IPS-18a (cell line): ENCODE results near the gene TBC1D1.

Experiments
- H3K27ac ChIP-seq: one replicate; pipeline ENCODE4 v1.5.1; 2013; ENCODE audit warnings: low read length
- H3K27me3 ChIP-seq: one replicate; pipeline ENCODE4 v1.6.1; 2013; ENCODE audit warnings: mild to moderate bottlenecking, low read length; ENCODE audit not compliant: control insufficient read depth, insufficient read depth
- H3K36me3 ChIP-seq: one replicate; pipeline ENCODE4 v1.6.1; 2013; ENCODE audit warnings: low read depth, low read length; ENCODE audit not compliant: control insufficient read depth
- H3K4me1 ChIP-seq: one replicate; pipeline ENCODE4 v1.6.1; 2013; ENCODE audit warnings: low read depth, low read length; ENCODE audit not compliant: control insufficient read depth
- H3K4me3 ChIP-seq: one replicate; pipeline ENCODE4 v1.5.1; 2013; ENCODE audit warnings: low read length
- H3K9ac ChIP-seq: one replicate; pipeline ENCODE4 v1.6.1; 2013; ENCODE audit warnings: mild to moderate bottlenecking, low read length, moderate library complexity
- H3K9me3 ChIP-seq: one replicate; pipeline ENCODE4 v1.6.1; 2013; ENCODE audit warnings: low read depth, low read length; ENCODE audit not compliant: control insufficient read depth

Gene TBC1D1

DNA sequence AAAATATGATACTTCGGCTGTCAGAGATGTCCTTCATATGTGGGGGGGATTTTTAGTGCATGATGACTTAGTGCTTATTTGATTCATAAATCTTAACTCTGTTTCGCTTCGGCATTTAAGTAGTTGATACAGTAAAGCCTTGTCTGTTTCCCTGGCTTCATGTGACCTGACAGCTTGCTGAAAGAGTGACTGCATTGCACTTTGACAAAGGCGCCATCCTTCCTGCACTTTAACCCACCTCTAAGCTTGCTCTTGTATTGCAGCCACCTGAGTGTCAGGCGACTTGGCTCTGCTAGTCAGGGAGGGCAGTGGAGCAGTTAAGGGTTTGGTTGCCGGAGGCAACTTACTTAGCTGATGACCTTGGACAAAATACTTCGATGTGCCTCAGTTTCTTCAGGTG, 134.8 kb downstream of the TBC1D1 start:
- Histone ChIP-seq H3K4me1 (no peaks in the 10 kb centered on the region), H3K36me3 (peaks cover 28% of the 10 kb centered on the region), H3K27me3 (no peaks in the 10 kb centered on the region), H3K4me3 (no peak overlapping the region), H3K27ac (no peak overlapping the region), H3K9ac (no peak overlapping the region), H3K9me3 (no peaks in the 10 kb centered on the region)

DNA sequence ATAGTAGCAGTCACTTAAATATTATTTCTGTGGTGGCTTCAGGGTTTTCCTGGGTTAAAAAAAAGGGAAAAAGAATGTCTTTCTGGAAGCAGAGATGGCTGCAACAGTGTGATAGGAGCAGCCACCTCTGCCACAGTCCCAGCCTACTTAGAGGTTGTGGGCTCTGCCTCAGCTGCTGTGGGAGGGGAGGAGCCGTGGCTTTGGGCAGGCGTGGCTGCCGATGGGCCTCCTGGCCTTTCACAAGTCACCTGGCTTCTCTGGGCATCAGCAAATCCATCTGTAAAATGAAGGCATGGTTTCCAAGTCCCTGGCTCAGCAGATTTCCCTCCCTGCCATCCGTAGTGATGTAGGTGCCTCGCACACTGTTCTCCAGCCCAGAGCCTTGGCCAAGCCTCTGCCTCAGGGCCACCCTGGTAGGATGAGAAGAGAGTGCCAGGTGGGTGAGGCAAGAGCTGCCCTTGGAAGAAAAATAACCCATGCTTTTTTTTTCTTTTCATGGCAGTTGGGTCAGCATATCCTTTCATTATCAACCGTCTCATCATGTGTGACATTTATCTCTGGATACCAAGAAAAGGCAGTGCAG, 135.4 kb downstream of the TBC1D1 start:
- no peak overlapping the region for H3K27ac ChIP-seq
- no peak overlapping the region for H3K9ac ChIP-seq
- H3K4me1 ChIP-seq, result no peaks in the 10 kb centered on the region
- H3K27me3 ChIP-seq, result no peaks in the 10 kb centered on the region
- H3K4me3 ChIP-seq, result no peak overlapping the region
- no peaks in the 10 kb centered on the region for H3K9me3 ChIP-seq
- H3K36me3 ChIP-seq, result peaks cover 25% of the 10 kb centered on the region

DNA sequence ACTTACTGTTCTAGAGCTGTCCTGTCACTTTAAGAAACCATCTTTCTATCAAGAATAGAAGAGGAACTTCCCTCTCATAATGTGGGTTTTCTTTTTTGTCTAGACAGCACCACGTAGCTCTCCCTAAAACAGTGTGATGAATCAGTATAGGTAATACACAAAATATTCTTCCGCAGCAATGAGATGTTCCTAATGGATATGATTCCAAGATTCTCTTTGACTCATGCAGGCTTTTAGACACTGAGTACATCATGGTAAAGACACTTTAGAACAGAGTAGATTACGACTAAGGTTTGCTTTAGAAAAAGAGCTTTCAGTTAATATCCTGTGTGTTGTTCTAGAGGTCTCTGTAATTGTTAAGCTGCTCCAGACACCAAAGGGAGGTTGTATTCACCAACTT, 139.1 kb downstream of the TBC1D1 start:
- H3K9ac ChIP-seq, result no peak overlapping the region
- H3K9me3 ChIP-seq, result no peaks in the 10 kb centered on the region
- no peak overlapping the region for H3K4me3 ChIP-seq
- no peaks in the 10 kb centered on the region for H3K4me1 ChIP-seq
- H3K27ac ChIP-seq, result no peak overlapping the region
- peaks cover 19% of the 10 kb centered on the region for H3K36me3 ChIP-seq
- no peaks in the 10 kb centered on the region for H3K27me3 ChIP-seq

DNA sequence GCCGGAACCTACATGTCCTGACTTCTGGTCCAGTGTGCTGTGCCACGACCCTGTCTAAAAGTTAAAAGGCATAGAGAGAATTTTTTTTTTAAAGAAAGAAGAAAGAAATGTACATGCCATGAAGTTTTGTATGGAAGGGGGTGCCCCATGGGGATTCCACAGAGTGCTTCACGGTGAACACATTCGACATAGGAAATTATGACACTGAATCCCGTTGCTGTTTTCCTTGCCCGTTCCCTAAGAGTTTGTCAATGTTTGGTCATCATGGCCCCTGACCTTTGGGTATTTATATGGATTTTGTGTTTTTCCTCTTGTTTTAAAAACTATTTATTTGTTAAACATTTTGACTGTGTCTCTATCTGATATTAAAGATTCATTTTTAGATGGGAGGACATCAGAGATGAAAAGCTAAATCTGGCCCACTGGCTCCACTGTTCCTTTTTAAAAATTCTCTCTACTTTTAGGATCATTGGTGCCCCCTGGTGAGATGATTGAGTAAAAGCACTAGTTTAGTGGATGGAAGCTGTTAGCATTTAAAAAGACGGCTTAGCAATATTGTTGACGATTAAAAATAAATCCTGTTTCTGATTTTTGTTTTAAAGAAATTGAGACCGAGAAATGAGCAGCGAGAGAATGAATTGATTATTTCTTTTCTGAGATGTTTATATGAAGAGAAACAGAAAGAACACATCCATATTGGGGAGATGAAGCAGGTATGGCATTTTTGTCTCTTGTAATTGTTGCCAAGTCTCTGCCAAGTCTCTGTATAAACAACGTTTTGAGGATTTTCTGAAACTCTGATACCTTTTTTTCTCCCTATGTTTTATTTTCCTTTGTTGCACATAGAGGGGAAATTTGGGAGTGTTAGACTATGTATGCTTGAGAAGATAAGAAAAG, 144.3 kb downstream of the TBC1D1 start:
- no peak overlapping the region for H3K4me3 ChIP-seq
- no peaks in the 10 kb centered on the region for H3K4me1 ChIP-seq
- no peak overlapping the region for H3K9ac ChIP-seq
- H3K36me3 ChIP-seq, result peaks cover under 1% of the 10 kb centered on the region
- H3K9me3 ChIP-seq, result no peaks in the 10 kb centered on the region
- no peaks in the 10 kb centered on the region for H3K27me3 ChIP-seq
- H3K27ac ChIP-seq, result no peak overlapping the region

DNA sequence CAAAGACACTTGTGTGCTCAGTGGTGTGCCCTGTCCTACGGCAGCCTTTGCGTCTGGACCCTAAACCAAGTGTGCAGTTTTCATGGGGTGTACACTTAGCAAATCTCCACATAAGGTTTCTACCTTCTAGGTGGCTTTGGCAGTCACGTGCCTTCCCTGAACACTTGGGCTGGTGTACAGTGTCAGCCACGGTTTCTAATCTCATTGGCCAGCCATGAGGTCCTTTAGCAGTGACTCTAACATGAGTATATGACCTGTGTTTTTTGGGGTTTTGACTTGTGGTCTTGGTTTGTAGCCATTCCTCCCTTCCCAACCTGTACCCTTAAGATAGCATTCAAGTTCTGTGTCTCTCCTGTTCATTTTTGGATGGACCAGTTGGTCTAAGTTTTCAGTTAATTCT, 145.7 kb downstream of the TBC1D1 start:
- H3K36me3 ChIP-seq, result no peaks in the 10 kb centered on the region
- no peak overlapping the region for H3K9ac ChIP-seq
- H3K27me3 ChIP-seq, result no peaks in the 10 kb centered on the region
- no peak overlapping the region for H3K27ac ChIP-seq
- no peak overlapping the region for H3K4me3 ChIP-seq
- no peaks in the 10 kb centered on the region for H3K4me1 ChIP-seq
- no peaks in the 10 kb centered on the region for H3K9me3 ChIP-seq

DNA sequence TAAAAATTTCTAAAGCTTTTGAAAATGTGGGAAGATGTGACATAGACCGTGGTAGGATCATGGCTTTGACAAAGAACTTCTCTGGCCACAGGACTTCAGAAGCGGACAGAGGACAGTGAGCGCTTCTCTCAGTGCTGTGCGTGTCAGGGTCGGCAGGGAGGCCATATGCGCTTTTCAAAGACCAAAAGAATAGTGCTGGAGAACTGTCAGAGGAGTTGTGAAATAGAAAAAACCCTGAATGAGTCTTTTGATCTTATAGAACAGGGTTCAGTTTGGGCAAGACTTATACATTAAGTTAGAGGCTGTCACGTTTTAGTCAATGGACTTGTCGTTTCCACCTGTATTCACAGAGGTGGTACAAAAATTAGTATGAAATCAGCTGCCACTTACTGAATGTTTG, 146.7 kb downstream of the TBC1D1 start:
- H3K4me1 ChIP-seq, result no peaks in the 10 kb centered on the region
- no peaks in the 10 kb centered on the region for H3K9me3 ChIP-seq
- H3K9ac ChIP-seq, result no peak overlapping the region
- H3K27ac ChIP-seq, result no peak overlapping the region
- peaks cover 2% of the 10 kb centered on the region for H3K36me3 ChIP-seq
- H3K4me3 ChIP-seq, result no peak overlapping the region
- no peaks in the 10 kb centered on the region for H3K27me3 ChIP-seq

DNA sequence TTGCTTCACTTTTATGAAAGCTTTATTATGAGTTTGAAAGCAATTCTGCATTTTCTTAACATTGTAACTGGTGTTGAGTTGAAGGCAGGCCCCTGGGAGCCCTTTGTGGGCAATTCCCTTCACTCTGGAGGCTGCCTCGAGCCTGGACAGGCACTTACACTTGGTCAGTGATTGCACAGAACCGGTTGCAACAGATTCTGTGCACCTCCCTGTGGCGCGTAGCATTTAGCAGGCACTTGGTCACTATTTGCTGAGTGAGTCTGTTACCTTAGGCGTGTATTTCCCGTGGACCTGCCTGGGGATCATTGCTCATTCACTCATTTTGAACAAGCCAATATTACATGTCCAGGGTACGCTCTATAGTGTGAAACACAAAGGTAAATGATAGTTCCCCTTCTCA, 149.7 kb downstream of the TBC1D1 start:
- H3K4me3 ChIP-seq, result no peak overlapping the region
- no peaks in the 10 kb centered on the region for H3K4me1 ChIP-seq
- H3K27me3 ChIP-seq, result no peaks in the 10 kb centered on the region
- no peaks in the 10 kb centered on the region for H3K9me3 ChIP-seq
- no peak overlapping the region for H3K27ac ChIP-seq
- peaks cover 15% of the 10 kb centered on the region for H3K36me3 ChIP-seq
- no peak overlapping the region for H3K9ac ChIP-seq

DNA sequence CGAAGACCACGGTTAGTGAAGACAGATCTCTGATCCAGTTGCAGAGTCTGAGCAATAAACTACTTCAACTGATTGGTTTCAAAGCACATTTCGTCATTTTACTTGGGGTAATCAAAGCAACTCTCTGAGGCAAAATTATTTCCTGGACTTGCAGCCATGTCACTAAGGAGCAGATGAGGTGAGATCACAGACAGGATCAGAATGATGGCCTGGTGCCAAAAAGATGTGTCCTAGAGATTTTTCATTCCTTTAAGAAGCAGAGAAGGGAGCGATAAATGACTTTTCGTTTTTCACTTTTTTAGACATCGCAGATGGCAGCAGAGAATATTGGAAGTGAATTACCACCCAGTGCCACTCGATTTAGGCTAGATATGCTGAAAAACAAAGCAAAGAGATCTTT, 153.2 kb downstream of the TBC1D1 start:
- Histone ChIP-seq H3K4me3 (no peak overlapping the region), H3K9me3 (no peaks in the 10 kb centered on the region), H3K36me3 (peaks cover 16% of the 10 kb centered on the region), H3K4me1 (peaks cover 11% of the 10 kb centered on the region), H3K27ac (no peak overlapping the region), H3K9ac (no peak overlapping the region), H3K27me3 (no peaks in the 10 kb centered on the region)

DNA sequence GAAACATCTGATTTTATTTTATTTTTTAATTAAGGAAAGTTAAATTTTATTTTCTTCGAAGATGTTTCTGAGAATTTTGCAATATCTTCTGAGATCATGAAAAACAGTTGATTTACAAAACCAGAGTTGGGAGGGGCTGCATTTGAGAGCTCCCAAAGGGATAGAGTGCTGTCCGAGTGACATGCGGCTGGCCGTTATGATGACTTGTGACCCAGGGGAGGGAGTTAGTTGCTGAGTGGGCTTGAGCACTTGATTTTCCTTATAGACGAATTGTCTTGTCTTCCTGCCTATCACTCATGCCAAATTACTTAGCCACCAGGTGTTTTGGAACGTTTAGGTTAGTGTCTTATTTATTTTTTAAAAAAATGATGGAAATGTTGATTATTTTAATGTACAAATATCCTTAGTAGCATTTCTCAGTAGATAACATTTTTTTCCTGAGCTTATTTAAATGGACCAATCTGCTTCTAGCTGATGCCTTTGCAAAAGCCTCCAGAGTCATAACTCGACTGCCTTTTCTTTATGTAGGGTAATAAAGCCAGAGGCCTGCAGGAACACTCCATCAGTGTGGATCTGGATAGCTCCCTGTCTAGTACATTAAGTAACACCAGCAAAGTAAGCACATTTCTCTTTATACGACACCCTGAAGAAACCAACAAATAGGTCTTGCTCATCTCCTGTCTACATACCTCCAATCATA, 154.6 kb downstream of the TBC1D1 start:
- peaks cover 30% of the 10 kb centered on the region for H3K36me3 ChIP-seq
- H3K27ac ChIP-seq, result no peak overlapping the region
- no peak overlapping the region for H3K9ac ChIP-seq
- no peak overlapping the region for H3K4me3 ChIP-seq
- H3K4me1 ChIP-seq, result peaks cover 11% of the 10 kb centered on the region
- H3K9me3 ChIP-seq, result no peaks in the 10 kb centered on the region
- no peaks in the 10 kb centered on the region for H3K27me3 ChIP-seq

DNA sequence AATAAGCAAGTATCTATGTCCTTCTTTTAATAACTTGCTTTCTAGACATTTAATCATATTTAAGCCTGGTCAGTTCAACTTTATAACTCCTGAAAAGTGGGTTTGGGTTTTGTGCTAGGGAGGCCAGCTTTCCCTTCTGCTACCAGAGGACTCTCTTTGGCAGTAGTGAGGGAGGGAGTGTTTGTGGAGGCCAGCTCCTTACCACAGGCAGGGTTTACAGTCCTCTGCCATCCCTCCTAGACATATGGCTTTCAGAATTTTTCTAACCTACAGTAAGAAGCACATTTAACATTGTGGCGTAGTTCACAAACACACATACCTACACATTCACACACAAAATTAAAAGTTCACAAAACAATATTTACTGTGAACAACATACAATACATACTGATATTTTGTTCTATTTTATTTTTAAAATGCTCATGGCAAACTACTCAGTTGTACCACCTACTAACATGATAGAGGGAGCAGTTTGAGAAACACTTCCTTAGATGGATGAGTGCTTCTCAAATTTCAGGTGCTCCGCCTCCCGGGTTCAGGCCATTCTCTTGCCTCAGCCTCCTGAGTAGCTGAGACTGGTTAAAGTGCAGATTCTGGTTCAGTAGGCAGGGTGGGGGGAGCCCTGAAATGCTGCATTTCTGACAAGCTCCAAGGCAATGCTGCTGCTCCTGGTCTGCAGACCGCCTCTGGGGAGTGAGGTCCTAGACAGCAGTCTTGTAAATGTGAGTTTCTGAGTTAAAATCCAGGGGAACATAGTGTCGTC, 156.0 kb downstream of the TBC1D1 start:
- H3K9me3 ChIP-seq, result no peaks in the 10 kb centered on the region
- peaks cover 34% of the 10 kb centered on the region for H3K36me3 ChIP-seq
- no peak overlapping the region for H3K4me3 ChIP-seq
- H3K27ac ChIP-seq, result no peak overlapping the region
- H3K9ac ChIP-seq, result no peak overlapping the region
- H3K27me3 ChIP-seq, result no peaks in the 10 kb centered on the region
- peaks cover 11% of the 10 kb centered on the region for H3K4me1 ChIP-seq

DNA sequence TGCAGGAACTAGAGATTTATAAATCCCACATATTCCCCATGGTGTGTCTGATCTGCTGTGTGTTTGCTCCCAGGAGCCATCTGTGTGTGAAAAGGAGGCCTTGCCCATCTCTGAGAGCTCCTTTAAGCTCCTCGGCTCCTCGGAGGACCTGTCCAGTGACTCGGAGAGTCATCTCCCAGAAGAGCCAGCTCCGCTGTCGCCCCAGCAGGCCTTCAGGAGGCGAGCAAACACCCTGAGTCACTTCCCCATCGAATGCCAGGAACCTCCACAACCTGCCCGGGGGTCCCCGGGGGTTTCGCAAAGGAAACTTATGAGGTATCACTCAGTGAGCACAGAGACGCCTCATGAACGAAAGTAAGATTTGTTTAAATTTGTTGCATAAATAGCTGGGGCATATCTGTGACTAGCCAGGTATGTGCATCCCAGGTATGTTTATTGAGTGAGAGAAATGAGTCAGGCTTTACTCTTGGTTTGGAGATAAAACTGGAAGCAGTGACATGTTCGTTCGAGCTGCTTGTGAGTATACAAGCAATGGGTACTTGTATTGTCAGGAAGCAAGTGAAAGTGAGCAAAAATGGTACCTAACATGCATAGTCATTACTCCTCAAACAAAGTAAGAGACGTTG, 158.8 kb downstream of the TBC1D1 start:
- Histone ChIP-seq H3K27me3 (no peaks in the 10 kb centered on the region), H3K4me3 (no peak overlapping the region), H3K9me3 (no peaks in the 10 kb centered on the region), H3K9ac (no peak overlapping the region), H3K27ac (no peak overlapping the region), H3K36me3 (peaks cover 29% of the 10 kb centered on the region), H3K4me1 (peaks cover 11% of the 10 kb centered on the region)
